GM12864 (cell line): ENCODE measurements around the gene ITPK1.

Source experiments
- DNase-seq: peaks from one replicate; pipeline ENCODE4 v3.0.0-alpha.2; 2011; ENCODE audit warnings: low read depth
- H3K4me3 ChIP-seq: 2 replicates; pipeline ENCODE4 v1.5.1; 2011; ENCODE audit warnings: mild to moderate bottlenecking, low read depth, low read length, control low read depth
- CTCF ChIP-seq: IDR thresholded peaks from 2 replicates; pipeline ENCODE4 v1.5.1; 2011; ENCODE audit warnings: low read depth, mild to moderate bottlenecking, moderate library complexity, low read length, control low read depth, inconsistent platforms; ENCODE audit errors: missing control alignments

ITPK1 gene

GRCh38 chr14:92985521-92985920, 130.2 kb downstream of the ITPK1 start:
- no peak for DNase-seq
- no peak overlapping the region for H3K4me3 ChIP-seq
- TF ChIP-seq CTCF, result no peak

GRCh38 chr14:92984896-92985295, 130.8 kb downstream of the ITPK1 start:
- H3K4me3 ChIP-seq, result no peak overlapping the region
- no peak for TF ChIP-seq CTCF
- no peak for DNase-seq

- no peak overlapping the region for H3K4me3 ChIP-seq
- TF ChIP-seq CTCF, result no peak
- DNase-seq, result no peak
Observed at GRCh38 chr14:92984082-92984788, 131.5 kb downstream of the ITPK1 start.

- TF ChIP-seq CTCF, result no peak
- DNase-seq, result no peak
- no peak overlapping the region for H3K4me3 ChIP-seq
Observed at GRCh38 chr14:92982956-92983355, 132.8 kb downstream of the ITPK1 start.

GRCh38 chr14:92981726-92982125, 134.0 kb downstream of the ITPK1 start:
- no peak for TF ChIP-seq CTCF
- no peak overlapping the region for H3K4me3 ChIP-seq
- DNase-seq, result no peak

- DNase-seq, result no peak
Observed at GRCh38 chr14:92980866-92981265, 134.9 kb downstream of the ITPK1 start.

More at GRCh38 chr14:92980866-92981265, 134.9 kb downstream of the ITPK1 start:
- H3K4me3 ChIP-seq, result no peak overlapping the region
- no peak for TF ChIP-seq CTCF
